K562 (cell line): ENCODE measurements around the gene CCNJL. TPM values are rescaled to one million over a fixed set of nuclear protein-coding genes. Genes with fewer than 3 reads are reported as not detected.

Experiments
- ATAC-seq: fragments of 200-7000 bp; cut with Tn5 transposase; 3 replicates; pipeline ENCODE4 v1.9.1; 2020; ENCODE audit warnings: moderate library complexity
- BruUV-seq: library from RNA; stranded (reverse); fragments of 400-500 nt; replicated peaks from 2 replicates; lab custom pipeline; 2021; lab: Mats Ljungman, UMichigan
- CTCF ChIA-PET: fragments of 300-600 bp; formaldehyde crosslinking; extraction: SDS; loops from one replicate; lab custom pipeline; 2021; ENCODE audit warnings: low intra/inter-chr PET ratio; lab: Yijun Ruan, JAX
- POLR2A ChIA-PET: fragments of 300-600, 350-650 bp; sonication (Branson Sonifier 250); formaldehyde crosslinking; extraction: SDS; loops from one replicate; lab custom pipeline; 2021; ENCODE audit warnings: antibody characterized with exemption, inconsistent platforms; lab: Yijun Ruan, JAX
- DNase-seq, 4 experiments: peaks; one replicate each; pipeline versions ENCODE4 v3.0.0 to v3.0.0-alpha.2; 2011 to 2018; ENCODE audit warnings: low spot score in 3 of 4, mixed read lengths in 3 of 4; ENCODE audit errors: extremely low read depth in 1 of 4
- FAIRE-seq: peaks from 2 replicates; lab custom pipeline; 2011; peaks lifted over from hg19 to GRCh38; lab: Jason Lieb, UNC
- H2AFZ ChIP-seq: 2 replicates; pipeline ENCODE4 v1.6.0; 2011; ENCODE audit warnings: low read depth, low read length, control low read depth, inconsistent platforms
- H3K27ac ChIP-seq: fragments of 200-600 bp; 3 replicates; pipeline ENCODE4 v1.8.0; 2011; ENCODE audit warnings: low read depth, mild to moderate bottlenecking, control low read depth, inconsistent platforms, low read length, moderate library complexity, mixed read lengths; ENCODE audit errors: extremely low read depth
- H3K27me3 ChIP-seq, 2 experiments: fragments of 300-600 bp in 1 of 2; 2 replicates in 1 of 2; 3 replicates in 1 of 2; pipeline versions ENCODE4 v1.6.0 to v1.8.0; 2011; ENCODE audit warnings: inconsistent platforms in 2 of 2, low read length in 2 of 2, mild to moderate bottlenecking in 1 of 2, mixed read lengths in 1 of 2, moderate library complexity in 1 of 2; ENCODE audit not compliant: control insufficient read depth in 2 of 2, insufficient read depth in 2 of 2
- H3K36me3 ChIP-seq: fragments of 300-600 bp; 3 replicates; pipeline ENCODE4 v1.8.0; 2011; ENCODE audit warnings: mild to moderate bottlenecking, low read length, inconsistent platforms; ENCODE audit not compliant: control insufficient read depth, insufficient read depth
- H3K4me1 ChIP-seq, 2 experiments: fragments of 200-600 bp in 1 of 2; replicated peaks in 1 of 2; 2 replicates in 1 of 2; 3 replicates in 1 of 2; pipeline versions ENCODE4 v1.5.1 to v1.8.0; 2011; ENCODE audit warnings: inconsistent platforms in 2 of 2, low read length in 2 of 2, mild to moderate bottlenecking in 1 of 2, mixed read lengths in 1 of 2, moderate library complexity in 1 of 2; ENCODE audit not compliant: control insufficient read depth in 2 of 2, insufficient read depth in 2 of 2
- H3K4me2 ChIP-seq: 2 replicates; pipeline ENCODE4 v1.6.1; 2011; ENCODE audit warnings: low read length, control low read depth, inconsistent platforms, mixed read lengths; ENCODE audit not compliant: insufficient read depth
- H3K4me3 ChIP-seq: fragments of 200-600 bp; sonication (generic), shearing (Covaris generic); 2 replicates; pipeline ENCODE4 v1.5.1; 2016; ENCODE audit warnings: control low read depth, inconsistent platforms
- H3K79me2 ChIP-seq: fragments of 200-600 bp; 3 replicates; pipeline ENCODE4 v1.8.0; 2011; ENCODE audit warnings: low read length, inconsistent platforms; ENCODE audit not compliant: control insufficient read depth, insufficient read depth
- H3K9ac ChIP-seq, 2 experiments: 2 replicates each; pipeline versions ENCODE4 v1.6.0 to v1.6.1; 2011; ENCODE audit warnings: low read depth in 2 of 2, low read length in 2 of 2, control low read depth in 1 of 2, inconsistent platforms in 1 of 2, mild to moderate bottlenecking in 1 of 2, mixed read lengths in 1 of 2; ENCODE audit not compliant: insufficient read depth in 1 of 2
- H3K9me1 ChIP-seq: one replicate; pipeline ENCODE4 v1.6.0; 2011; ENCODE audit warnings: inconsistent platforms, mild to moderate bottlenecking, low read length, moderate library complexity; ENCODE audit not compliant: control insufficient read depth, insufficient read depth
- H3K9me3 ChIP-seq: replicated peaks from 2 replicates; pipeline ENCODE4 v1.5.1; 2011; ENCODE audit warnings: low read depth, low read length, inconsistent platforms; ENCODE audit not compliant: control insufficient read depth, insufficient read depth
- H4K20me1 ChIP-seq: replicated peaks from 2 replicates; pipeline ENCODE4 v1.6.1; 2011; ENCODE audit warnings: low read length, inconsistent platforms, mixed read lengths; ENCODE audit not compliant: control insufficient read depth, insufficient read depth
- DPF2 ChIP-seq: fragments of 450-650 bp; IDR thresholded peaks from 2 replicates; pipeline ENCODE4 v1.6.1; 2016
- ELF4 ChIP-seq: fragments of 450-650 bp; formaldehyde crosslinking; IDR thresholded peaks from 2 replicates; pipeline ENCODE4 v1.4.0; 2022; ENCODE audit warnings: missing genetic modification characterization
- FIP1L1 ChIP-seq: fragments of 200-400 bp; formaldehyde crosslinking; IDR thresholded peaks from 2 replicates; pipeline ENCODE4 v1.6.1; 2018; ENCODE audit warnings: mild to moderate bottlenecking, low read depth, low read length; ENCODE audit not compliant: poor library complexity, severe bottlenecking
- FOXM1 ChIP-seq, 2 experiments: fragments of 450-650 bp in 1 of 2; sonication (generic) in 1 of 2; formaldehyde crosslinking in 1 of 2; IDR thresholded peaks; 2 replicates each; pipeline versions ENCODE4 v1.6.1 to v1.9.0; 2017 to 2022; ENCODE audit warnings: low read depth in 2 of 2, mild to moderate bottlenecking in 2 of 2, missing genetic modification reagents in 1 of 2, moderate library complexity in 1 of 2
- GATA2 ChIP-seq: sonication (generic); formaldehyde crosslinking; IDR thresholded peaks from 2 replicates; pipeline ENCODE4 v1.4.0; 2020; ENCODE audit warnings: mild to moderate bottlenecking, missing genetic modification reagents
- ILK ChIP-seq: fragments of 450-650 bp; IDR thresholded peaks from 2 replicates; pipeline ENCODE4 v1.6.1; 2016; ENCODE audit warnings: missing genetic modification characterization, low read depth, mild to moderate bottlenecking, missing compliant biosample characterization, moderate library complexity, borderline replicate concordance
- SAFB2 ChIP-seq: fragments of 200-400 bp; formaldehyde crosslinking; IDR thresholded peaks from 2 replicates; pipeline ENCODE4 v1.6.1; 2018; ENCODE audit warnings: borderline replicate concordance, low read length, low read depth, moderate library complexity; ENCODE audit not compliant: severe bottlenecking
- SETDB1 ChIP-seq: IDR thresholded peaks from one replicate; pipeline ENCODE4 v1.6.1; 2012; ENCODE audit warnings: low read length, control low read depth, inconsistent platforms
- SMAD2 ChIP-seq: fragments of 150-350 bp; IDR thresholded peaks from 2 replicates; pipeline ENCODE4 v1.6.1; 2014; ENCODE audit warnings: low read depth, mild to moderate bottlenecking, low read length
- SMAD4 ChIP-seq: fragments of 250-450 bp; sonication (Bioruptor Pico); conservative IDR thresholded peaks from 2 replicates; pipeline ENCODE4 v1.8.0; 2021; ENCODE audit warnings: inconsistent platforms, mild to moderate bottlenecking, moderate library complexity
- SMC3 ChIP-seq: conservative IDR thresholded peaks from 2 replicates; pipeline ENCODE4 v1.6.1; 2011; ENCODE audit warnings: low read depth, low read length, improper control_type of control experiment; ENCODE audit not compliant: insufficient read depth
- SREBF2 ChIP-seq: sonication (generic); formaldehyde crosslinking; IDR thresholded peaks from 2 replicates; pipeline ENCODE4 v1.4.0; 2020; ENCODE audit warnings: mild to moderate bottlenecking, missing genetic modification reagents
- WGBS: fragments of 100-300 bp; shearing (Covaris generic); methylation state at CpG from one replicate; pipeline ENCODE4 v1.1.6; 2016; ENCODE audit warnings: low coverage, mixed read lengths; ENCODE audit not compliant: insufficient coverage; ENCODE audit errors: missing lambda C conversion rate; 5-methylcytosine and 5-hydroxymethylcytosine counted together
- in situ Hi-C: fragments of 300-500 bp; cut with MboI; formaldehyde crosslinking; loops from 4 replicates; pipeline ENCODE4 v1.15.0; 2018; ENCODE audit warnings: inconsistent platforms, mixed read lengths
- intact Hi-C: fragments of 100-400 bp; cut with micrococcal nuclease; formaldehyde crosslinking; loops from 2 replicates; pipeline ENCODE4 v1.14.2; 2022
- polyA plus RNA-seq, 8 experiments: library from polyadenylated mRNA; depleted of rRNA in 4 of 8; stranded (reverse) in 5 of 8; unstranded in 3 of 8; fragments of >200 nt; fragmentation: Nextera tagmentation in 2 of 8; fragmentation: Illumina TruSeq in 1 of 8; extraction: Ambion mirVana in 2 of 8; extraction: Trizol in 1 of 8; gene quantifications; 2 replicates each; pipeline versions ENCODE4 v1.2.1 to v1.2.3, GENCODE V29; 2011 to 2014; ENCODE audit warnings: inconsistent platforms in 1 of 8, missing spikeins in 1 of 8
- total RNA-seq, 7 experiments: library from RNA; depleted of rRNA in 6 of 7; stranded (reverse); fragments of >200 nt in 6 of 7; fragmentation: Illumina TruSeq in 2 of 7; extraction: Trizol in 2 of 7; gene quantifications; 2 replicates each; pipeline versions ENCODE4 v1.2.1 to v1.2.3, GENCODE V29; 2011 to 2021; ENCODE audit warnings: low replicate concordance in 1 of 7

The CCNJL gene
- total and polyA plus RNA-seq, 9 of the 15 experiments (the other 6 are each of a cell fraction or from before 2014, with no cell fraction given), result 0.04 TPM; not detected in 8

GRCh38 chr5:160327818-160328217 lies 15.5 kb upstream of the CCNJL start:
- Histone ChIP-seq H3K9me3 (no peaks in the 10 kb centered on the region), H3K27ac (no peak overlapping the region)
- in situ Hi-C loops, result no loop called here
- intact Hi-C loops, result loop anchor here (1.0 kb wide), 1 partner anchor 42 kb away; the partner anchor contains the start of gene C1QTNF2
- TF ChIP-seq ILK, result no peak
- TF ChIP-seq SMC3, result no peak
- no peak for TF ChIP-seq FOXM1 (IDR thresholded peaks at IDR 0.05; ENCODE audit: low read depth)
- TF ChIP-seq FOXM1 (CRISPR knock-in tag; IDR thresholded peaks at IDR 0.05; ENCODE audit: low read depth), result no peak
- no peak for TF ChIP-seq SETDB1
- no peak for TF ChIP-seq DPF2
- TF ChIP-seq SMAD2, result no peak
- no peak for TF ChIP-seq GATA2
- TF ChIP-seq SAFB2, result no peak
- TF ChIP-seq SREBF2 (CRISPR knock-in tag), result no peak
- TF ChIP-seq ELF4 (CRISPR knock-in tag), result no peak
- no peak for TF ChIP-seq FIP1L1
- no peak for TF ChIP-seq SMAD4 (CRISPR knock-in tag)
- TF ChIP-seq, all 486 proteins: peak for 0
- WGBS, result 52% methylated on average over 5 of the region's 6 CpGs
- H3K9me1 ChIP-seq, result peaks cover 2% of the 10 kb centered on the region
- no peak for DNase-seq
- H3K9ac ChIP-seq, result no peak overlapping the region
- no peaks in the 10 kb centered on the region for H3K79me2 ChIP-seq
- no peak for ATAC-seq
- CTCF ChIA-PET, result no interaction called here
- no peak for FAIRE-seq
- H3K4me3 ChIP-seq, result no peak overlapping the region
- peaks cover 29 to 49% of the 10 kb centered on the region in 2 experiments for H3K27me3 ChIP-seq
- POLR2A ChIA-PET, result interaction anchor here (0.6 to 1.0 kb wide), 4 partner anchors 8 to 278 kb away, joined by 3 read pairs; no protein-coding TSS in a partner anchor
- no peak overlapping the region for H2AFZ ChIP-seq
- no peak overlapping the region for H3K4me2 ChIP-seq
- H3K36me3 ChIP-seq, result no peaks in the 10 kb centered on the region
- 0 out of 2 replicates have a peak, but pooled peaks cover 3% of the 10 kb centered on the region for H4K20me1 ChIP-seq
- BruUV-seq, result no TSS peak
- no peaks in the 10 kb centered on the region for H3K4me1 ChIP-seq
